Retinal pigment epithelial cell (primary cell): ENCODE measurements around the gene MCM6.
A peak's percentile ranks its signal among the peaks of the same experiment; 100 is the strongest.

Experiments
- DNase-seq: peaks from one replicate; pipeline ENCODE4 v3.0.0-alpha.2; 2010; ENCODE audit warnings: low read depth
- H3K4me3 ChIP-seq: 2 replicates; pipeline ENCODE4 v1.5.1; 2011; ENCODE audit warnings: mild to moderate bottlenecking, low read length, control low read depth, moderate library complexity
- TF ChIP-seq, protein P1 (sequence below): conservative IDR thresholded peaks from 2 replicates; pipeline ENCODE4 v1.5.1; 2011; ENCODE audit warnings: low read depth, low read length, control low read depth, inconsistent platforms

The MCM6 gene

DNA sequence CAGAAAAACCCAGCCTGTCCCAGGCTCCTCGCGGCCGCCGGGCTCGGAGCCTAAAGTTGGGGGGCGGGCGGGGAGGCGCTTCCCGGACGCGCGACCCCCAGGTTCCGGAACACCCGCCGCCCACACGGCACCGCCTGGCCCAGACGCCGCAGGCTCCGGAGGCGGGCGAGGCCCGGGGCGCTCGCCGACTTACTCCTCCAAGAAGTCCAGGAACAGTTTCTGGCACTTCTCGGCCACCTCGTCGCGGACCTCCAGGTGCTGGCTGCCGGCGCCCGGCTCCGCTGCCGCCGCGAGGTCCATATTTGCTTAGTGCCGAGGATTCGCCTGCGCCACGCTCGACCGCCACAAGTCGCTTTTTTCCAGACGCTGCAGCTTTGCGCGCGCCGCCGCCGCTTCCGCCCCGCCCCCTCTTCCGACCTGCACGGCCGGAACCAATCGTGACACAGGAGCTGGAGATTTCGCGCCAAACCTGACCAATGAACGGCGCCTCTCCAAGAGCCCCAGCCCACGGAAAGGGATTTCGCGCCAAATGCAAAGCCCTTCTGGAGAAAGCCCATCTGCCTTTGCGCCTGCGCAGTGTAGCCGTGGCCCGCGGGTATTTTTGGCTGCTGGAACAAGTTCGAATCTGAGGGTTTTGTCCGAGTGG lies at the start of gene MCM6:
MCM6 (minus strand) TSS at position 378 of the 646 bp plus-strand sequence; CDS start at position 300, 78 bp downstream.
- peak within 1 kb of the TSS; percentile 55 for H3K4me3 ChIP-seq
- TF ChIP-seq, protein P1, sequence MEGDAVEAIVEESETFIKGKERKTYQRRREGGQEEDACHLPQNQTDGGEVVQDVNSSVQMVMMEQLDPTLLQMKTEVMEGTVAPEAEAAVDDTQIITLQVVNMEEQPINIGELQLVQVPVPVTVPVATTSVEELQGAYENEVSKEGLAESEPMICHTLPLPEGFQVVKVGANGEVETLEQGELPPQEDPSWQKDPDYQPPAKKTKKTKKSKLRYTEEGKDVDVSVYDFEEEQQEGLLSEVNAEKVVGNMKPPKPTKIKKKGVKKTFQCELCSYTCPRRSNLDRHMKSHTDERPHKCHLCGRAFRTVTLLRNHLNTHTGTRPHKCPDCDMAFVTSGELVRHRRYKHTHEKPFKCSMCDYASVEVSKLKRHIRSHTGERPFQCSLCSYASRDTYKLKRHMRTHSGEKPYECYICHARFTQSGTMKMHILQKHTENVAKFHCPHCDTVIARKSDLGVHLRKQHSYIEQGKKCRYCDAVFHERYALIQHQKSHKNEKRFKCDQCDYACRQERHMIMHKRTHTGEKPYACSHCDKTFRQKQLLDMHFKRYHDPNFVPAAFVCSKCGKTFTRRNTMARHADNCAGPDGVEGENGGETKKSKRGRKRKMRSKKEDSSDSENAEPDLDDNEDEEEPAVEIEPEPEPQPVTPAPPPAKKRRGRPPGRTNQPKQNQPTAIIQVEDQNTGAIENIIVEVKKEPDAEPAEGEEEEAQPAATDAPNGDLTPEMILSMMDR: no peak
- peak; percentile 93 for DNase-seq

- DNase-seq: no peak
- H3K4me3 ChIP-seq: no peak overlapping the region
- TF ChIP-seq, protein P1: no peak
Observed at GRCh38 chr2:135925571-135925970, 49.3 kb upstream of the MCM6 start.

DNA sequence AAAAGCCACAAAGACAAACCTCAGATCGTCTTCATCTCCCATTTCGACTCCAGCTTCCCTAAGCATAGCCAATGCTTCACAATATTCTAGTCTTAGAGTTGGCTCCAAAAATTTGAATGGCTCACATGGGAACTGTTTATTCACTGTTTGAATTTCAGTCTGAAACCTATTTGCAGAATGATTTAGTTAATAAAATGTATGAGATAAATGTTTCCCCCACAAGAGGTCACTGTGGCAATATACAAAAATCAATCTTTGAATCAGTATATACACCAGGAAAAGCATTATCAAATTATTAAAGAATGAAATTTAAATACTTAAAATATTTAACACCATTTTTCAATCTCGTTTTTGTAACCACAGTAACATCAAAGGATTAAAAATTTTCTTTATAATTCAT lies 40.0 kb upstream of the MCM6 start:
- no peak for DNase-seq
- TF ChIP-seq, protein P1: peak; percentile 36
- H3K4me3 ChIP-seq: no peak overlapping the region

DNA sequence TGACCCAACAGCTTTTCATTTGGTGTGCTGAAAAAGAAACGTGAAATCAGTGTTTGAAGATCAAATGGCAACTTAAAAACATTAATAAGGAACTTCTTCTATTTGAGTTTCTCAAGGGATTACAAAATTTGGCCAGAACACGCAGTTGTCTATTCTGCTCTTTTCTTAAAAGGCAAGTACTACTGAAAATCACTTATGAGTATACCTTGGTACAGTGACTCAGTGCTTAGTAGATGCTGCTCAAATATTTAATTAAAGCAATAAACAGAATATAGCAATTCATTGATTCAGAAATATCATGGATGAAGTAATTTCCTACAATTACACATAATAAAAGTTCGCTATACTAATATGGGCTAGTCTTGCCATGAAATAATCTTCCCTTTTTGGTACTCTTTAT lies 38.2 kb upstream of the MCM6 start:
- no peak for DNase-seq
- TF ChIP-seq, protein P1: no peak
- no peak overlapping the region for H3K4me3 ChIP-seq

DNA sequence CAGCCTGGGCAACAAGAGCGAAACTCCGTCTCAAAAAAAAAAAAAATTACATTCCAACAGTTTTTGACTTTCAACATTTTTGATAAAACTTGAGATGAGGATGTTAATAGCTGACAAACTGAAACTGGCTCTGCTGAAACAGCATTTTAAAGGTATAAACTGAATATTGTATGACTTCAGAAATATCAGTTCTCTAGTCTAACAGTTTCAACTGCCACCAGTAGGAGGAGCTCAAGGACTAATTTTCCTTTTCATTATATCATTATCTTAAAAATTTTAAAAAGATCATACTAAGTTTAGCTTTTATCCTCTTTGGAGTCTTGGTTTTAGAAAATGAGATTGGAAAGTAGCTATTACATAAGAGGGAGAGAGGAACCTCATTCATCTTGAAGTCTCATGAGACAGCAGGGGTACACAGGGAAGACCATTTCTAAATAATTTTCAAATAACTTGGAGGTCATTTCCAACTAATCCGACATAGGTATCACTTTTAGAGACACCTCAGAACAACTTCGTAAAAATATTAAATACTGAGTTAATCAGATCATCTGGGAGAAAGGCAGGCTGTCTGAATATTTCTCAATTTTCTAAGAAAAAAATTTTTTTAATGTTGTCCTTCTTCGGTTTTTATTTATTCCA lies 37.6 kb upstream of the MCM6 start:
- TF ChIP-seq, protein P1: peak; percentile 68
- no peak overlapping the region for H3K4me3 ChIP-seq

GRCh38 chr2:135909976-135910375 lies 33.7 kb upstream of the MCM6 start:
- DNase-seq: no peak
- TF ChIP-seq, protein P1: no peak
- no peak overlapping the region for H3K4me3 ChIP-seq

More for the DNA sequence above, 37.6 kb upstream of the MCM6 start:
- no peak for DNase-seq

DNA sequence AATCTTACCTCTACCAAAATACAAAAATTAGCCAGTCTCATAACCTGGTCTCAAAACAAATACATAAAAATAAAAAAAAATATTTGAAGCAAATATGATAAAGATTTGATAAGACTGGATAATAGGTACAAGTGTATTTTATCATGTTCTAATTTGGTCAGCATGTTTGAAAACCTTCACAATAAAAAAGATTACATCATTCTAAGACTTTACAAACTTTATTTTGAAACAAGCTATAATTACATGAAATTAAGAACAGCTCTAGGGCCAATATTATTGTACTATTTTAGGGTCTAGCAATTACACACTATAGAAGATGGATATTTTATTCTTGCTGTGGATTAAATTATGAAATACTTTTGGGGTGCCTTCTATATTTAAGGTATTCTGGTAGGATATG lies 29.4 kb upstream of the MCM6 start:
- TF ChIP-seq, protein P1: no peak
- no peak overlapping the region for H3K4me3 ChIP-seq
- DNase-seq: no peak
